GM18505 (cell line): Measurements from ENCODE around the gene COL6A5.
"Not testable (repeated sequence)": the region's sequence is repeated elsewhere in the genome, so short reads cannot be mapped to it uniquely, and the experiment has no call there.

Experiments
- ATAC-seq: cut with Tn5 transposase; IDR thresholded peaks from one replicate; pipeline ENCODE4 v1.9.1; 2021; ENCODE audit not compliant: unreplicated experiment
- POLR2A ChIP-seq: IDR thresholded peaks from 4 replicates; pipeline ENCODE4 v1.6.1; 2011; ENCODE audit warnings: borderline replicate concordance; ENCODE audit not compliant: insufficient read depth, insufficient read length; ENCODE audit errors: extremely low read depth

The COL6A5 gene, protein sequence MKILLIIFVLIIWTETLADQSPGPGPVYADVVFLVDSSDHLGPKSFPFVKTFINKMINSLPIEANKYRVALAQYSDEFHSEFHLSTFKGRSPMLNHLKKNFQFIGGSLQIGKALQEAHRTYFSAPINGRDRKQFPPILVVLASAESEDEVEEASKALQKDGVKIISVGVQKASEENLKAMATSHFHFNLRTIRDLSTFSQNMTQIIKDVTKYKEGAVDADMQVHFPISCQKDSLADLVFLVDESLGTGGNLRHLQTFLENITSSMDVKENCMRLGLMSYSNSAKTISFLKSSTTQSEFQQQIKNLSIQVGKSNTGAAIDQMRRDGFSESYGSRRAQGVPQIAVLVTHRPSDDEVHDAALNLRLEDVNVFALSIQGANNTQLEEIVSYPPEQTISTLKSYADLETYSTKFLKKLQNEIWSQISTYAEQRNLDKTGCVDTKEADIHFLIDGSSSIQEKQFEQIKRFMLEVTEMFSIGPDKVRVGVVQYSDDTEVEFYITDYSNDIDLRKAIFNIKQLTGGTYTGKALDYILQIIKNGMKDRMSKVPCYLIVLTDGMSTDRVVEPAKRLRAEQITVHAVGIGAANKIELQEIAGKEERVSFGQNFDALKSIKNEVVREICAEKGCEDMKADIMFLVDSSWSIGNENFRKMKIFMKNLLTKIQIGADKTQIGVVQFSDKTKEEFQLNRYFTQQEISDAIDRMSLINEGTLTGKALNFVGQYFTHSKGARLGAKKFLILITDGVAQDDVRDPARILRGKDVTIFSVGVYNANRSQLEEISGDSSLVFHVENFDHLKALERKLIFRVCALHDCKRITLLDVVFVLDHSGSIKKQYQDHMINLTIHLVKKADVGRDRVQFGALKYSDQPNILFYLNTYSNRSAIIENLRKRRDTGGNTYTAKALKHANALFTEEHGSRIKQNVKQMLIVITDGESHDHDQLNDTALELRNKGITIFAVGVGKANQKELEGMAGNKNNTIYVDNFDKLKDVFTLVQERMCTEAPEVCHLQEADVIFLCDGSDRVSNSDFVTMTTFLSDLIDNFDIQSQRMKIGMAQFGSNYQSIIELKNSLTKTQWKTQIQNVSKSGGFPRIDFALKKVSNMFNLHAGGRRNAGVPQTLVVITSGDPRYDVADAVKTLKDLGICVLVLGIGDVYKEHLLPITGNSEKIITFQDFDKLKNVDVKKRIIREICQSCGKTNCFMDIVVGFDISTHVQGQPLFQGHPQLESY (N-terminal part only)

DNA sequence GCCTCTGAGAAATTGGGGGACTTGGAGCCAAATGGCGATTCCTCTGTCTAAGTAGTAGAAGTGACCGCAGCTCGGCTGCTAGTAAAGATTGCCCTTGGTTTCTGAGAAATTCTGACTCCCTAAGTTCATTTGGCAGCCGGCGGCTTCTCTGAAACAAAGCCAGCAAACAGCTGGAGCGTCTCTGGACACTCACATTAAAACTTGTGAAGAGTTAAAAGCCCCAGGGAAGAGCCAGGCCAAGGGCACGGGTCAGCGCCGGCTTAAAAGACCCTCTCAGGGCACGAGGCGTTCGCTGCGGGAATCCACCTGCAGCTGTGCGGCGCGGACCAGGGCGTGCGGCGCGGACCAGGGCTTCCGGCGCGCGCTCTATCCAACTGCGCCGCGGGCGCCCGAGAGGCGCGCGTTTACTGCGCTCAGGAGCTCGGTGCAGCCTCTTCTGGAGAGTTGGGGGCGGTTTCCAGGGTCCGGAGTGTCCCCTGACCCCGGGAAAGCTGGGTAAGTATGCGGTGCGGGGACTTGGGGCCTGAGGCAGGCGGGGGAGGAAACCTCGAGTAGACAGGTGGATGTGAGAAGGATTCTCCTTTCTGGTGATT lies at the start of gene COL6A5:
Gene COL6A5 (plus strand): TSS at position 186 of the 593 bp plus-strand sequence. CDS start 27,967 bp downstream, outside the sequence.
- TF ChIP-seq POLR2A = no peak
- no peak for ATAC-seq

DNA sequence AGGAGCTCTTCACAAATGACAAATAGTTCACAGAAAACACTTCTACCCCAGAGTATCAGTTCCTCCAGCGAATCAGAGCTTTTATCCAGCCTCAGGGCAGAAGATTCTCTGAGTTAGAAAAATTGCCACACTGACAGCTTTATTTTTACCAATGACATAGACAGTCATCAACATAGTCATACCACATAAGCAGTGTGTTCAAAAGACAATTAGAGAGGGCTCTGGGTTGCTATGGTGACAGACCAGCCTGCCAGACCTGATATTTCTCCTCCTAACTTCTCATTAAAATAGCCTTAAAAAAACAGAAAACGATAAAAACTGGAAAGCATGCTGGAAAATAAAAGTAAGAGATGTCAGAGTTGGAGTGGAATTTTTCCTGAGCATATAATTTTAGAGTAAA lies 45.9 kb upstream of the COL6A5 start:
- no peak for ATAC-seq
- TF ChIP-seq POLR2A = no peak

DNA sequence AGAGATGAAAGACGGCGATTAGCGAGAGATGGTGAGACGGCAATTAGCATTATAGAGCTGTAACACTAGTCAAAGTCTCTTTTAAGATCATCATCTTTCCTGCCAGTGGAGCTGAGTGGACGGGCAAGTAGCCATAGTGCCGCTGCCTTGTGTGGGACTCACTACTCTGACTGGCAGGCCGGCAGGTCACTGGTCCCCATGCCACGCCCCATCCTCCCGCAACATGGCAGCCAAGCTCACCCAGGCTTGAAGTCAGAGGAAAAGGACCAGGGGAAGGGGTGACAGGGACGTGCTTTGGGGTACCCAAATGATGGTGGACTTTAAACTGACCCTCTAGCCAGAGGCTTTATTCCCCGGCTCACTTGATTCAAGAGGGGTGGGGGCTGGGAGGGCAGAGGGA lies 44.6 kb upstream of the COL6A5 start:
- ATAC-seq = no peak
- TF ChIP-seq POLR2A = no peak

DNA sequence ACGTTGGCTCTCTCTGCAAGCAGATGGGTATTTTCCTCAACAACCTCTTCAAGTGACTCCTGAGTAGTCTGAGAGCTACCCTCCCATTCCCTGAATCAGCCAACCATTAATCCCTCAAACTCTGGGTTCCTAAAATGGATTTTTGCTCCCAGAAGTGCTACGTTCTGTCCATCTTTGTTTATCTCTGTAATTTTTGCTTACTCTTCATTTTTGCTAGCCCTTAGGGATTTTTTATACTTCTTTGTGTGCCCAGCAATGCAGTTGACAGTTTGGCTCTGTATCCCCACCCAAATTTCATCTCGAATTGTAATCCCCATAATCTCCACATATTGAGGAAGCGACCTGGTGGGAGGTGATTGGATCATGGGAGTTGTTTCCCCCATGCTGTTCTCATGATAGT lies 35.4 kb upstream of the COL6A5 start:
- no peak for TF ChIP-seq POLR2A
- ATAC-seq = no peak

DNA sequence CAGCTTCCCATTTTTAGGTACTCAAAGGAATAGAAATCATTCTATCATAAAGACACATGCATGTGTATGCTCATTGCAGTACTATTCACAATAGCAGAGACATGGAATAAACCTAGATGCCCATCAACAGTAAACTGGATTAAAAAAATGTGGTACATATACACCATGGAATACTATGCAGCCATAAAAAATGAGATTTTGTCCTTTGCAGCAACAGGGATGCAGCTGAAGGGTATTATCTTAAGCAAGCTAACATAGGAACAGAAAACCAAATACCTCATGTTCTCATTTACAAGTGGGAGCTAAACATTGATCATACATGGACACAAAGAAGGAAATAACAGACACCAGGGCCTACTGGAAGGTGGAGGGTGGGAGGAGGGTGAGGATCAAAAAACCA lies 33.1 kb upstream of the COL6A5 start:
- TF ChIP-seq POLR2A = no peak
- no peak for ATAC-seq

DNA sequence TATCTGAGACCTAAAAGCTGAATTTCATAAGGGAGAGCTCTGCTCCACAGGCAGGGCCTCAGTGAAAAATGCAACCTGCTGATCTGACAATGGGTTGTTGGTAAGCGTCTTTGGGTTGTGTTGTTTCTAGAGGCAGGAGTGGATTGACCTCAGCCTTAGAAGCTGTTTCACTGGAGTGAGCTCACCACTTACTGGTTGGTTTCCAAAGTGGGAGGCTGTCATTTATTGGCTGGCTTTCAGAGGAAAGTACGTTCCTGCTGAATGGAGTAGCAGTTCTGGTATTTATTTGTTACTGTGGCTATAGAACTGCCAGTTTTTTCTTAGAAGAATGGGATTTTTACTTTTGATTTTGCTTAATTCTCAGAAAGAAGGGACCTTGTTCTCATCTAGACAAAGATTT lies 29.3 kb upstream of the COL6A5 start:
- ATAC-seq = no peak
- no peak for TF ChIP-seq POLR2A

DNA sequence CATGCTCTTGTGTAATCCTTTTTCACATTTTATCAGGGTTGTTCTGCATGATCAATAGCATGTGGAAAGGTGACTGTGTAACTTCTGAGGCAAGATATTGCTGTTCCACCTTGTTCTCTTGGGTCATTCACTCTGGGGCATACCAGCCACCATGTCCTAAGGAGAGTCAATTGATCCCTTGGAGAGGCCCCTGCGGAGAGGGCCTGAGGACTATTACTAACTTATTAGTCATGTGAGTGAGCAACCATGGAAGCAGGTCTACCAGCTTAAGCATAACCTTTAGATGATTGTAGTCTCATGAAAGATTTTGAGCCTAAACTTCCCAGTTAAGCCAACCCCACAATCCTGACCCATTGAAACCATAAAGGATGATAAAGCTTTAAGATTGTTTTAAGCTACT lies 22.0 kb upstream of the COL6A5 start:
- ATAC-seq = no peak
- no peak for TF ChIP-seq POLR2A

DNA sequence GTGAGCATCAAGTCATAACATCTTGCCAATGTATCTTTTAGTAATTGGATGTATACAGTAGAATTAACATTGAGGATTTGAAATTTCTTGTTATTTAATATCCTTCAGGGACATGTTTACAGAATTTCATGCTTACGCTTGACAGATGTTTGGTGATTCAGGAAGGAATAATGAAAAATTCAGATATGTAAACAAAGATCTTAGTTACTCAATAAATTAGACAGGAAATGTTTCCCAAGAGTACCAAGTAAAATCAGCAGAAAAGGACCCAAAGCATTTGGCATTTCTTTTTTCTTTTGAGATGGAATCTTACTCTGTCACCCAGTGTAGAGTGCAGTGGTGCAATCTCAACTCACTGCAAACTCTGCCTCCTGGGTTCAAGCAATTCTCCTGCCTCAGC lies 4.7 kb upstream of the COL6A5 start:
- no peak for ATAC-seq
- TF ChIP-seq POLR2A = no peak

DNA sequence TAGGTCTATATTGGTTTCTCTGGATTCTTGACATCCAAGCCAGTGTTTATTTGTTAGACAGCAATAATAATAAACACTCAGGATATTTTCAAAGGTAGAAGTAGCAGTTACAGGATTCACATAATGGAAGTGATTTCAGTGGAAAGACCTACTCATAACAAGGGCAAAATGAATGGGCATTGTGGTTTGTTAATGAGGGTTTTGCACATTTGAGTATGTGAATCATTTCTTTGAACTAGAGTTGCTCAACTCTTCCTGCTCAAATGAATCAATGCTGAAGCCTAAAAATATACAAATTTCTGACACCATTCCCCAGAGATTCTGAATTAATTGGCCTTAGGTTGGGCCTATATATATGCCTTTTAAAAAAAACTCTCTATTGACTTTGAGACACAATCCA lies 4.1 kb upstream of the COL6A5 start:
- ATAC-seq = no peak
- TF ChIP-seq POLR2A = no peak

DNA sequence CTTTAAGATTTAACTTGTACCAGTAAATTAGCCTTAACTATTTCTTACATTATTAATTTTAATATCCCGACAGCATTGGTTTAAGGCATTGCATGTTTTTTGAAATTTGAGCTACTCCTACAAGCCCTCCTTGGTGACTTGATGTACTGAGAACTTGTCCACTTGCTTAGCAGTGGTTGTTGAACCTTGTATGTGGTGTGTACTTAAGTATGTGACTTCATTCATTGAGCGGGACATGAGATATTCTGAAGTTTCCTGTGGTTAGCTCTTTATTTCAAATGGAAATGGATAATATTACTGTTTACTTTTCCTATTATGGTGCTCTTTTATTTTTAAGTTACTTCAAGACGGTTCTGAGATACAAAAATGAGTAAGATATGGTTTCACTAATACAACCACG lies 3.6 kb upstream of the COL6A5 start:
- ATAC-seq = no peak
- TF ChIP-seq POLR2A = no peak

DNA sequence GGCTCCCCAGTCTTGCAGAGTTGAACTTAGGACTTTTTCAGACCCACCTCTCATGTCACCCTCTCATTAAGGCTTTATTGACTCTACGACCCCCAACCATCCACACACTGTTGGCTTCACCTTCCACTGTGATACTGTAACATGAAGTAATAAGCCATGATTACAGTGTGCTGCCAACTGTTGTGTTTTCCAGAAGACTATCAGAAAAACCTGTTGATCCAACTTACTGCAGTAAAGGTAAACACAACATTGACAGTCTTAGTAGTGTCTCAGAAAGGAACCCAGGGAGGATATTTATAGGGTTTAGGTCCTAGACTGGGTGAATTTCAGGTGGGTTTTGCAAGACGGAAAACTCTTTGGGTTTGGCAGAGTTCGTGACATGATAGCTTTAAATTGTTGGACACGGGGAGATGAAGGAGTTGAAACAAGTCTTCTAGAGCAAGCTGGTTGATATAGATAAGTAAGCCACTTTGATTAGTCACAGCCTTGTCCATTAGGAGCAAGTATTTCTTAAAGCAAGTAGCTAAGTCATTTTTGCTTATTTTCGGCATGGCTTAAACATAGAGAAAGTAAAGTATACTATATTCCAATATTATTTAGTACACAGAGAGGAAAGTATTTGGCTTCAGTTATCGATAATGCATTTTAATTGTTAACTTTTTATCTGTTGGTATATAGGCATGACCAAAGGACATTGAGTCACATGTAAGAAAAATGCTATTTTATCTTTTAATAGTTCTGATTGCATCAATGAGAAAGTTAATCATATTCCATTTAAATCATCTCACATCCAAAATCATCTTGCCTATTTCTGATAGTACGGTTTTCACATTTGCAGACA lies 2.4 kb upstream of the COL6A5 start:
- no peak for ATAC-seq
- TF ChIP-seq POLR2A = no peak

DNA sequence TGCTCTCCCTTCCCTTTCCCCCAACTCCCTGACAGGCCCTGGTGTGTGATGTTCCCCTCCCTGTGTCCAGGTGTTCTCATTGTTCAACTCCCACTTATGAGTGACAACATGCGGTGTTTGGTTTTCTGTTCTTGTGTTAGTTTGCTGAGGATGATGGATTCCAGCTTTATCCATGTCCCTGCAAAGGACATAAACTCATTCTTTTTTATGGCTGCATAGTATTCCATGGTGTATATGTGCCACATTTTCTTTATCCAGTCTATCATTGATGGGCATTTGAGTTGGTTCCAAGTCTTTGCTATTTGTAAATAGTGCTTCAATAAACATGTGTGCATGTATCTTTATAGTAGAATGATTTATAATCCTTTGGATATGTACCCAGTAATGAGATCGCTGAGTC lies 2.8 kb downstream of the COL6A5 start:
- not testable (repeated sequence) for ATAC-seq

DNA sequence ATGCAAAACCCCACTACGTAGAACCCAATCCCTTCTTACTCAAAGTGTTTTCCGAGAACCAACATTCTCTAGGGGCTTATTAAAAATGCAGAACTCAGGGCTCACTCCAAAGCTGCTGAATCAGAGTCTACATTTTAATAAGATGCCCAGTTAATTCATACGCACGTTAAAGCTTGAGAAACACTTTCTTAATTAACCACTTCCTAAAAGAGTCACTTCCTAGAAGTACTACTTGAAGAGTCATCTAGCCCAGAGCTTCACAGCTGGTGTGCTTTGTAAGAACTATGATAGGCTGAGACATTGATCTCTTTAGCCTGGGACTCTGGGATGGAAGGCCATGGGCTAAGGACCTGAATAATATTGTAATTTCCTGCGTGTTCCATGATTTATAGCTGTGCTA lies 9.0 kb downstream of the COL6A5 start:
- TF ChIP-seq POLR2A = no peak
- no peak for ATAC-seq

DNA sequence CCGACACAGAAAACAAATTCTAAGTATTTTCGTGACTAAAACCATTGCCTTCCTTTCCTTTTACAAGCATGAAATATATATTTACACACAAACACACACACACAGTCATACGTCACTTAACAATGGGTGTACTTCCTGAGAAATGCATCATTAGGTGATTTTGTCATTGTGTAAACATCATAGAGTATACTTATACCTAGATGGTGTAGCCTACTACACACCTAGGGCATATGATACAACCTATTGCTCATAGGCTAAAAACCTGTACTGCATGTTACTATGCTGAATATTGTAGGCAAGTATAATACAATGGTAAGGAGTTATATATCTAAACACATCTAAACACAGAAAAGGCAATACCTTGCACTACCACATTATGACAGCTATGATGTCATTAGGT lies 28.6 kb downstream of the COL6A5 start:
- ATAC-seq = no peak

More for the DNA sequence above, 28.6 kb downstream of the COL6A5 start:
- no peak for TF ChIP-seq POLR2A
